ENCODE data around the gene ADD2. TPM values are rescaled to one million over a fixed set of nuclear protein-coding genes. Genes with fewer than 3 reads are reported as not detected.
A peak's percentile ranks its signal among the peaks of the same experiment; 100 is the strongest.

The ADD2 gene
- total RNA-seq, 1 donor from 2014 or later, result 2.8 TPM

DNA sequence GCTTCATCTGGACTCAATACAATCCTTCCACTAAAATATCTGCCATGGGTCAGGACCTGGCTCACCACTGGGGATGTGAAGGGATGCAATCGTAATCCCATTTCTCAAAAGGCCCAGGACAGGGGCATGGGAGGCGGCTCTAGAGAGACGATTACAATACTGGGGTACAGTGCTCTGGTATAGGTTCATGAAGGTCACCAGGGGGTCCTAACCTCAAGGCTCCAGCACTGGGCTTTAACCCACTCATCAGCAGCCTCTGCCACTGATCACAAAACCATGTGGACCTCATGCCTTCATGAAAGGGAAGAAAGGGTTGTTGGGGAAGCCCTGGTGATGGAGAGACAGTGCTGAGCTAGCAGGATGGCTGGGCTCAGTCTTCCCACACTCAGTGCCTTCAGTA lies 48.8 kb downstream of the ADD2 start:
- no peak for DNase-seq

DNA sequence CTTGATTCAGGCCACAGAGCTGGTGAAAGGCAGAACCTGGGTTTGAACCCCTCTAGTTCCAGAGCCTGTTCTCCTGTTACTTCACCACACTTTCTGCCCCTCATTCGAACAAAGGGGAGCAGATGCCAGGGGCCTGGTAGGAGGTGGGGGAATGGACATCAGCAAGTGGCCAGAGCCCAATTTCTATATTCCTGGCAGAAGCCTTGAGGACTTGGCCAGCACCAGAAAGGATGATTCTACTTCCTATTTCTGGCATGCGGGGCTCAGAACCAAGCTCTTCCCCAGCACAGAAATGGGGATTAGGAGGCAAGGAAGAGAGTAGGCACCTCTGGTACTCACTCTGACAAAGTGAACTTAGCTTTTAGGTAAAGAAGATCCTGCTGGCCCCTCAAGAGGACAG lies 49.3 kb downstream of the ADD2 start:
- DNase-seq, result no peak

DNA sequence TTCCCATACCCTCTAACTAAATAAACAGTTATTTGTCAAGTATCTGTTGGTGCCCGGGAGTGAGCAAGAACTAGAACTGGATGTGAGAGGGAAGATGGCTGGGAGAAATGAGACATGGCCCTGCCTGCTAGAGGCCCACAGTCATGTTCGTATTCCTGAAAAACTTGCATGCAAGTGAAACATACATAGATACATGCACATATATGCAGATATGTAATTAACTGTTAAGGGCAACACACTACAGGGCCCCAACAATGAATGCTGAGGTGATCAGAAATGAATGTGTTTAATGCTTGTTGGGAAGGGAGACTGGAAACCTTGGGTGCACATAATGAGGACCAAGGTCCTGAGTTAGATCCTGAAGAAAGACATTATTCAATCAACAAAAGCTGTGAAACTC lies 49.8 kb downstream of the ADD2 start:
- no peak for DNase-seq

DNA sequence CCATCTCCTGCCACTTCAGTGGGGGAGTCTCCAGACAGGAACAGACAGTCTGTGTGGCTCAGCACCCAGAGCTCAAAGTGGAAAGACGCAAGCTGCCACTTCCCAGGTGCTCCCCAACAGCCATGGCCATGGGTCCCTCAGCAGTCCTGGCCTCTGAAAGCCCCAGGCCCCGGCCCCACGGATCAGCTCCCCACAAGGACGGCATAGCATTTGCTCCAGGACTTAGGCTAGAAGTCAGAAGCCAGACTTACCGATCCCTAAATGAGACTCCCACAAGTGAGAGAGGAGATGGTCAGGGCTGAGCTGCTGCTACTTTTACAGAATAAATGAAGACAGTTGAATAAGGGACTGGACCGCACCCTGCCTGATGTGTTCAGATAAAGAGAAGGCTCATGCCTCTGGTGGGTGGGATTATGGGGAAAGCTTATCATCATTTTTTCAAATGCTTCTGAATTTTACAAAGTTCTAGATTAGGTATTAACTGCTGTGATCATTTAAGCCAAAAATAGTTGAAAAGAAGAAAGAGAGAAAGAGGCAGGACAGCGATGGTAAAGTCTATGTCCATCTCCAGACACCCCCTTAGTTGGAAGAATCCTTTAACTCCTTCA lies 50.5 kb downstream of the ADD2 start:
- no peak for DNase-seq

DNA sequence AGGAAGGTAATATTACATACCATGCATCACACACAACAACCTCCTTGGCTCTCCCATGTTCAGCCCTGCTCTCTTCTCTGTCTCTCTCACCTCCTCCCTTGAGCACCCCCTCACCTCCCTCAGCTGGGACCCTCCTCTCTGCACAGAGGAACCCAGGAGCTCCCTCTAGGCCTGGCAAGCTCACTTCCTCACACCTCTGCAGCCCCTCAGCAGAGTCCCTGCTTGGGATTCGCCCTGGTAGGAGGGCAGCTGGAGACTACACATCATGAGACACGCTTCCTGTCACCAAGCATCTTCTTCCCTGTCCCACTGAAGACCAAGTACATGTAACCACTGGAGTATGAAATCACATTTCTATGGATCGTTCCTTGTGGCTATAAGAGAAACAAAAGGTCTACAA lies 51.0 kb downstream of the ADD2 start:
- no peak for DNase-seq

DNA sequence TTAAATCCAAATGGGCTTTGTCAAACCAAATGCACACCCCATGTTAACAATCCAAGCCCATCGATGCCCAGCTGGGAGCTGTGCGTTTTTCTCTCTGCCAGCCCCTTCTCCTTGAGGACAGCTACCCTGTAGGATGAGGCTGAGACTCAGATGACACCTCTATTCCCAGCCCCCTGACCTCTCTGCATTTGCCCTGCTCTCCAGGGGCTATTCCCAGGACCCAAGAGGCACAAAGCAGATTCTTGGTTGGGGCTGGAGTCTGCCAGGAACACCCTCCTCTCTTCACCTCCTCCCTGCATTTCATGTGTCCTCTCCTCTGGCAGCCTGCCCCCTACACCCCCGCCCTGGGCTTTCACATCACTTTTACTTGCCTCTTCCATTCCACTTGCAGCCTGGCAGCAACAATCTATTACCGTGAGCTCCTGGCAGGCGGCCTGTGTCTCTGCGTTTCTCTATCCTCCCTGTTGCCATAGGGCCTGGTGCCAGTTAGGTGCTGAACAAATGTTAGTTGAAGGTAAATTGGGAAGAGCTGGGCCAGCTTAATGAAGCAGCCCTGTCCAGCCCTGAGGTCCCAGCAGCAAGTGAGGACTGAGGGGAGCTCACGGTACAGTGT lies 51.8 kb downstream of the ADD2 start:
- peak; percentile 2 for DNase-seq

DNA sequence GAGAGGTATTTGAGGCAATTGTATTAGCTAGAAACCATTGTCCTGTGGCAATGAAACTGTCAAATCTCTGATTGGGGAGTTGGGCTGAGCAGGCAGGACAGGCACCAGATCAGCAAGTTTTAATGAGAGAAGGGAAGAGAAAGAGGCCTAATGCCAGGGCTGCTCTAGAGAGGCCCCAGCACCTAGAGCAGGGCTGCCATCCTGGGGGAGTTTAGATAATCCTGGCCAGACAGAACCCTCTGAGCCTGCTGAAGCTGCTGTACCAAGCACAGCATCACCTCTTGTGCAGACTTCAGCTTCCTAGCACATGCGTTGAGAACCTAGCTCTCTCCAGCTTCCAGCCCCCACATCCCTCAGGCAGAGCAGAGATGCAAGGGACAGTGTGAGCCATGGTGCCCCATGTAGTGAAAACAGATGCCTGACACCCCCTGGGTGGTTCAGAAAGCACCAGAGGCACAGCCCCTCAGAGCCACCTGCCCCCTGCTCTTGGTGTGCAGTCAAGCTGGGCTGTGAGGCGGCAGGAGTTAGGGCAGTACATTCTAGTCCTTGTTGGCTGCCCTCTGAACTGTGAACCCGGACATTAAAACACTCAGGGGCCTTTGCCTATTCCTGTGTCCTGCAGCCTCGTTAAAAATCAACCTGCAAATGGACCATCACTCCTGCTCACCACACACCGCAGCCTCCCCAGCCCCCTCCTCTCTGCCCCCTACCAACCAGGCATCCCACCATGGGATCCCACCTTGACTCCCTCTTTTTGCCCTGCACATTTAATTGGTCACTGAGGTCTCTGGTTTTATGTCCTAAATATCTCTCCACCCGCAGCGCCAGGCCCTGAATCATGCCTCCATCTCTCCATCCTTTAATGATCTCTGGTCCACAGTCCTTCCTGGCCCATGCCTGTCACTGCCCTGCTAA lies 52.7 kb downstream of the ADD2 start:
- no peak for DNase-seq

DNA sequence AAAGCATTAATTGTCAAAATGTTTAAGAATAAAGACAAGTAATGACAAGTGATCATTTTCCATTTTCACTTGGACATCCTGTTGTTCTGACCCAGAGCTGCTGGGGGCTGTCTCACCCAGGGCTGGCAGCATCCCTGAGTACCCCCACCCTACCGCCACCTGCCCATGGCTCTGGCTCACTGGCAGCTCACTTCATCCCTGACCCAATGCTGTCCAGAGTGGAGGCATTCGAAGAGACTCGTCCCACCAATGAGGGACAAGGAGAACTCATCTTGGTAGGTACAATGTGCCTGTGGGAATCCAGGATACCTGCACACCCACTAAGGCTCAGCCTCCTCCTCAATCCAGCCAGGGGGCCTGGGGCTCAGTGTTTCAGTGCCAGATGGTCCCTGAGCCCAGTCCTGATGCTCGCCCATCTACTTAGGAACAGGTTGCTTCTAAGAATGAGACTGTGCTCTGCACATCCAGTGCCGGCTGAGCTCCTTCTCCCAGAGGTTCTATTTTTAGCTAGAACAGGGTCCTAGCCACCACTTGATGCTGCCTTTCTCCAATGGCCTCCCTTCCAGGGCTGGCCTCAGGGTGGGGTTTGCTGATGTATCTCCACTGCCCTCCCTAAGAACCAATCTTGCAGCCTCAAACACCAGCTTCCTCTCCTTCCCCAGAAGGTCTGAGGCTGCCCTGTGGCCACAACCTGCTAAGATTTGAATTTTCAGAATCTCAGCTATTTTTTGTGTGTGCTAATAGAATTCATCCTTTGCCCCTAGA lies 53.7 kb downstream of the ADD2 start:
- no peak for DNase-seq

DNA sequence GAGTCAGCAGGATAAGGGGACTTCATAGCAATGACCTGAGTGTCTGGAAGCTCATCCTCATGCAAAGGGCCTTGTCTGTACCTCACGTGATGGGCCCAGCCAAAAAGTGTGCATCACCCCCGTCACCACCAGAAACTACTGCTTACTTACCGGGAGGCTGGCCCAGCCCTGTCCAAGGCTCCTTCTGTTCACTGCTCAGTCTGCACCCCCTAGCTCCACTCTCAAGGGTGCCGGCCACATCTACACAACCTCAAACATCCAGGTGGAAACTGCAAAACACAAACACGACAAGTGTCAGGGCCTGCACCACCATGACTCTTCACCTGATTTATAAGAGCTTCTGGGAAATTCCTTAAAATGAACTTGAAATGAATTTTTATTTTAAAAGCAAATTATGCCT lies 55.1 kb downstream of the ADD2 start:
- no peak for DNase-seq

DNA sequence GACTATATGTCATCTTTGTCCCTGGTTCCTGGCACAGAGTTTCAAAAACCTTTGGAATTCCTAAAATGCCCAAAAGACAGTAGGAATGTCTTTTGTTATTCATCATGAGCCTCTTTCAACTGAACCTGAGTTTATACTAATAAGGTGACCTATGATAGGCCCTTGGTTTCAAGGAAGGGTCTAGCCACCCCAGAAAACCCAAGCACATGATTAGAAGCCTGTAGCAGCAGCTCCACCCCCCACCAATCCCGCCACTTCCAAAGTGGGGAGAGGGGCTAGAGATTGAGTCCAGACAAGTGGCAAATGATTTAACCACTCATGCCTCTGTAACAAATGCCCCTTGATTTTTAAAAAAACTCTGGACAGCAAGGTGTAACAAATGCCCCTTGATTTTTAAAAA lies 56.8 kb downstream of the ADD2 start:
- no peak for DNase-seq

DNA sequence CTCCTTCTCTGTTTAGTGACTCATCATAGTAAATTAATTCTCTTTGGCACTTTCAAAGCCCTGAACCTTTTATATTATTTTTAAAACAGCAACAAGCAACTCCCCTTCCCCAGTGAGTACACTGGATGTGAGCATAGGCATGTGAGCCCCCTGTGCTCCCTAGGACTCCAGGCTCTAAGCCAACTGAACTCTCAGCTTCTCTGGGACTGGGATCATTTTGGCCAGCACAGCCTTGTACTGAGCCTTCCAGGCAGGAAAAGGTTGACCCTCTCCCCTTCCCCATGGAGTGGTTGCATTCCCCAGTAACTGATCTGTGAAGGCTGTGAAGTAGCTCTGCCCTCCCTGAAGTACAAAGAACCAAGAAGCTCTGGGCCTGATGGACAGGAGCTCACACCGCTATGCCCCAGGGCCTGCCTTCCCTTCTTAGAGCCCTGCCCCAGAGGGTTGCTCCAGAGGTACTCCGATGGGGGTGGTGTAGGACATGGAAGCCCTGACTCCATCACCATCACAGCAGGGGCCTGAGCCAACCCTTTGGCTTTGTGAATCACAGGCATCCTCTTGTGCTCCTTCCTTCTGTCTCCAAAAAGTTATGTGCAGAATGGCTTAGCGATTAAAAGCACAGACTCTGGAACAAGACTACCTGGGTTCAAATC lies 57.8 kb downstream of the ADD2 start:
- peak; percentile 6 for DNase-seq

DNA sequence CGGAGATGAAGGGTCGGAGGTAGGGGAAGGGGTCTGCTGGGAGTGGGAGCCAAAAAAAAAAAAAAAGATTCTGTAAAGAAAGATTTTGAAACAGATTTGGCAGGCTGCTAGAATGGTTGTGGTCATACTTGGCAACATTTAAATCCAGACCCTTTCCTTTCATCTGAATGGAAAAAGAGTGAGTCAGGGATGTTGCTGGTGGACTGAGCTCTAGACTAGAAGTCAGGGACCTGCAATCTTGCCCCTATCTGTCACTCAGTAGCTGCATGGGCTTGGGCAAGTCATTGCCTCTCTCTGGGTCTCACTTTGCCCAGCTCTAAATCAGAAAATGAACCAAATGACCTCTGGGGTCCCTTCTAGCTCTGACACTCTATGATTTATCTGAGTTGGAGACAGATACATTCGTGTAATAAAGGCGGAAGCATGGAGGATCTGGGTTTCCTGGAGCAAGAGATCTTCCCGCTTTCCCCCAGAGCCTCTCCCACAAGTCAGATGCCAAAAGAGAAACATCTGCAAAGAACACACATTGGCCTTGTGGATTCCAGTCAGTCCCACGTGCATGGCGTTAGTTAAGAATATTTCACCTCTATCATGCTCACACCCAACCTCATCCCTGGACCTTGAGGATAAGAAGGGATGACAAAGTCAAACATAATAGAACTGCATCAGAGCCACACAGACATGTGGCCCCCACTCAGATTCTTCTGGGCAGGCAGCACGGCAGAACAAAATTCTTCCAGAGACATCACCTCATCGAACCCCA lies 58.5 kb downstream of the ADD2 start:
- DNase-seq, result peak; percentile 21

DNA sequence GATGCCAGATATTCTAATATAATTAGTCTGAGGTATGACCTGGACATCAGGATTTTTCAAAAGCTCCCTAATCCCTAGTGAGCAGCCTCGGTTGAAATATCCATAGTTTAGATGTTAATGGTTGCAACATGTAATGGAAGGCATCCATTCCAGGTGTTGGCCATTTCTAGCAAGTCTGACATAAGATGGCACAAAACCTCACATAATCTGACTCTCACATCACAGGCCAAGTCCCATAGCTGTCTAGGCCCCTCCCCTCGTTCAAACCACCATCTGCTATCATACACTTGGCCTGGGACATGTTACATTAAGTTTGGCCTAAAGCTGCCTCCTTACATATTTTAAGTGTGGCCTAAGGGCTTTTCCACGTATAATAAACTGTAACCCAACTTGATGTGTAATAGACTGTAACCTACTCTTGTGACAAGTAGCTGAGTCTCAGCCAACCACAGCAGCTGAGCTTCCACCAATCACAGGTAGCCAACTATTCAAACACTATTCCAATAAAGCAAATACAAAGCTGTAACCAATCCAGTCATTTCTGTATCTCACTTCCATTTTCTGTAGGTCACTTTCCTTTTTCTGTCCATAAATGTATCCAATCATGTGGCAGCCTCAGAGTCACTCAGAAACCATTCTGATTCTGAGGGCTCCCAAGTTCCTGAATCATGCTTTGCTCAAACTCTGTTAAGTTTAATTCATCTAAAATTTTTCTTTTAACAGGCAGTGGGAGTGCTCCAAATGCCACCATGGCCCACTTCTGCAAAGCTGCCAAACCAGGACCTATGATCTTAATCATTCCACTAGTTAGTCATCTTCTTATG lies 59.4 kb downstream of the ADD2 start:
- DNase-seq, result peak; percentile 1

DNA sequence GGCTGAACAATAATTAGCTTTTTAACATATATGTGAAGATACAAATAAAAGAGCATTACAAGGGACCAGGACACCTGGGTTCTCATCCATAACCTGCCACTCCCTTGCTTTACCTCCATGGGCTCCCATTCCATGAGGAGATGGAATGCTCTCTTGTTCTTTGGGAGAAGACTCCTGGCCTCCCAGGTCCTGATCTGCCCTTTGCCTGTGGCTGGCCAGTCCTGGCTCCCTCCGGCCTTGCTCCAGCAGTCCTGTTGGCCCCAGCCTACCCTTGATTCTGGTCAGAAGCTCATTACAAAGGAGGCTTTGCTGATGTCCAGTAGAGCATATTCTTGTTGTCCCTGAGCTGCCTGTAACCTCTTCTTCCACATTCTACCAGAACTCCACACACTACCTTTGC lies 60.3 kb downstream of the ADD2 start:
- no peak for DNase-seq

DNA sequence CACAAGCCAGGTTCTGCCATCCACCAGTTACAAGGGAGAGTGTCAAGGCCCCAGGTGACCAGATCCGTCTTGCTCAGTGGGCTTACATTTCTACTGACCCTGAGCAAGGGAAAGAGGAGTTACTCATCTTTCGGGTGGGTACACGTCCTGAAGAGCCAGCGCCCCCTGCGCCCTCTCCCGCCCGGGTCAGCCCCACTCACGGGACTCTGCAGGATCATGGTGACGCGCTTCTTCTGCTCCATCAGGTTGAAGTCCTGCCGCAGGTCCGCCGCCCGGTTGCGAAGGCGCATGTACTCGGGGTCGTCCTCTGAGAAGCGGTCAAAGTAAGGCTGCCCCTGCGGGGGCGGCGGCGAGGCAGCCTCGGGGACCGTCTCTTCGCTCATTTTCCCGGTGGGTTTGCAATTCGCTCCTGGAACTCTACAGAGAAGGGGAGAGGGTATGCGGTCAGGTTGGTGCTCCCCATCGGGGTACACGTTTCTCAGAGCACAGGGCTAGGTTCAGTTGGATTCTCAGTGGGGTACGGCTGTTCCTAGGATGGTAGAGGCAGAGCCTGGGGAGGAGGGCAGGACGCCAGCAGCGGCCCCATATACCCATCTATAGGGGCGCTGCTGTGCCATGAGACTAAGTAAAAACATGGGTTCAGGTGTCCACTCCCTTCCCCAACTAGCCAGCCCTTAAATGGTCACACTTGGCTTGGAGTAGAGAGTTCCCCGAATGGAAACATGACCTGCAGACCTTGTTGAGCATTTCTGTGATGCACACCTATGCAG lies 61.8 kb downstream of the ADD2 start:
- no peak for DNase-seq

DNA sequence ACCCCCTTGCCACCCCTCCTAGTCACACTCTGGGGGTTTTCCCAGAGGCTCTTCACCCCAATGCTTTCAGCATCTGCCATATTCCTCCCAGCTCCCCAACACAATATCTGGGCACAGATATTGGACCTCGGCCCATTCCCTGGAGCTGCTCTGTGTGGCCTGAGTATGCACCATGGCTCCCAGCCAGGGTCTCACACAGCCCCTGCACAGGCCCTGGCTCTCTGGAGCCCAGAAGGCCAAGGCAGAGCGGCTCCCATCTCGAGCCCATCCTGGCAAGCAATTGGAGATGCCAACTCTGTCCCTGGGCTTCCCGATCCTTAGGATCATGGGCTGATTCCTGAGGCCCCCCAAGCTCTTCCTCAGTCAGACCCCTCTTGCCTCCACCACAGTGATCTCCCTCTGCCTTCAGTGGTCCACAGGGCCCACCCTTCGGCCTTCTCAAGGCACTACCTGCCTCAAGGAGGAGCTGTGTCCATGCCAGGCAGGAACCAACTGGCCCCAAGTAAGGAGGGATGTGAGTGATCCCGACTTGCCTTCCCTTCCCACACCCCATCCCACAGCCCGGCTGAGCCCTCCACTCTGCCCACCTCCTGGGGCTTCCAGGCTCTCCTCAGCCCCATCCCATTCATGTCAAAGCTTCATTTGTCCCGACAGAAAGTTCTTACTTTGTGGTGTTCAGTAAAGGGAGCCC lies 62.7 kb downstream of the ADD2 start:
- no peak for DNase-seq

DNA sequence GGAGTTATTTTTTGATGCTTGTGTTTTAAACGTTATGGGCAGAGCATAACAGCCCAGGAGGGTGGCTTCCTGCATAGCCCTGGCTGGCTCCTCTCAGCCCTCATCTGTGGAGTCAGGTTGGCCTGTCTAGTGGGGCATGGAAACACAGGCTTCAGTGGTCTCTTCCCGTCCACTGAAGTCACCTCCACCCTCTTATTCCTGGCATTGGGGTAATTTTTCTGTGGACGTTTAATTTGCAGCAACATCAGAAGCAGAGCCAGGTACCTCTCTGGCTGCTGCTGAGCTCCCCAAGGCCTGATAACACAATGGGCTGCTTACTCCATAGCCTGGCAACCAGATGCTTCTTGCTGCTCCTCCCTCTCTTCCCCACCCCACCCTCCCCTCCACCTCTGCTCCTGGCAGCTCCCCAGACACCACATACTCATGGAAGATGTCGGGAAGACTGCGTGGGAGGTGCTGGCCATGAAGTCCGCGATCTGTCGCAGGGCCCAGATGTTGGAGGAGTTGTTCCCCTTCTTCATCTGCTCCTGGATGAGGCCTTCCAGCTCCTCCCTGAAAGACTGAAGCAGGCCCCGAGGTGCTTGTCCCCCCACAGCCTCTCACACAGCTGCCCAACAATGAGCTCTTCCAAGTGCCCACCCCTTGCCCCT lies 64.0 kb downstream of the ADD2 start:
- DNase-seq, result peak; percentile 4

DNA sequence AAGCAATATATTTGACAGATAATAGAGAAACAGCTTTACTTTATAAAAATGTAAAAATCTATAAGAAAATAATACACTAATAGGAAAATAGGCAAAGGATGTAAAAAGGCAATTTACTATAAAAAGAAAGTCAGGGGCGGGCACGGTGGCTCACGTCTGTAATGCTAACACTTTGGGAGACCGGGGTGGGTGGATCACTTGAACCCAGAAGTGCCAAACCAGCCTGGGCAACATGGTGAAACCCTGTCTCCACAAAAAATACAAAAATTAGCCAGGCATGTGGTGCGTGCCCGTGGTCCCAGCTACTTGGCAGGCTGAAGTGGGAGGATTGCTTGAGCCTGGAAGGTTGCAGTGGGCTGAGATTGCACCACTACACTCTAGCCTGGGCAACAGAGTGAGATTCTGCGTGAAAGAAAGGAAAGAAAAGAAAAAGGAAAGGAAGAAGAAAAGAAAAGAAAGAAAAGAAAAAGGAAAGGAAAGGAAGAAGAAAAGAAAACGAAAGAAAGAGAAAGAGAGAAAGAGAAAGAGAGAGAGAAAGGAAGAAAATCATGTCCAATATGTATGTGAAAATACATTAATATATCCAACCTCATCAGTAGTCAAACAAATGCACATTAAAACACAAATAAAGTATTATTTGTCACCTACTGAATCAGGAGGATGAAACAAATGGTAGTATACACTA lies 65.1 kb downstream of the ADD2 start:
- no peak for DNase-seq
